Measurements from ENCODE around the gene HSD17B4. TPM values are rescaled to one million over a fixed set of nuclear protein-coding genes. Genes with fewer than 3 reads are reported as not detected.

HSD17B4 gene
- total and polyA plus RNA-seq, 2 of the 13 experiments (the other 11 are each of a cell fraction or from before 2014, with no cell fraction given) = 178 to 399 TPM

- no peak for TF ChIP-seq ZNF460 (CRISPR knock-in tag; IDR thresholded peaks at IDR 0.05; ENCODE audit: borderline replicate concordance)
- peak; percentile 32; the same call in 1 of the 2 replicates for TF ChIP-seq RXRA (CRISPR knock-in tag; IDR thresholded peaks at IDR 0.05)
- no peak for TF ChIP-seq TCF12 (IDR thresholded peaks at IDR 0.05)
- TF ChIP-seq TCF12 (CRISPR knock-in tag; IDR thresholded peaks at IDR 0.05) = no peak
- no peak for TF ChIP-seq PBX2 (CRISPR knock-in tag; IDR thresholded peaks at IDR 0.05)
- no peak for TF ChIP-seq HMGXB4 (CRISPR knock-in tag; IDR thresholded peaks at IDR 0.05; ENCODE audit: borderline replicate concordance in 1 of 2, low read depth in 1 of 2)
- no peak for TF ChIP-seq SPEN (CRISPR knock-in tag; IDR thresholded peaks at IDR 0.05; ENCODE audit: low read depth)
- TF ChIP-seq ZNF282 (IDR thresholded peaks at IDR 0.05; ENCODE audit: partially characterized antibody) = no peak
- TF ChIP-seq TCF7L2 (IDR thresholded peaks at IDR 0.05; ENCODE audit: low read depth, low read length) = no peak
- TF ChIP-seq, protein P1, sequence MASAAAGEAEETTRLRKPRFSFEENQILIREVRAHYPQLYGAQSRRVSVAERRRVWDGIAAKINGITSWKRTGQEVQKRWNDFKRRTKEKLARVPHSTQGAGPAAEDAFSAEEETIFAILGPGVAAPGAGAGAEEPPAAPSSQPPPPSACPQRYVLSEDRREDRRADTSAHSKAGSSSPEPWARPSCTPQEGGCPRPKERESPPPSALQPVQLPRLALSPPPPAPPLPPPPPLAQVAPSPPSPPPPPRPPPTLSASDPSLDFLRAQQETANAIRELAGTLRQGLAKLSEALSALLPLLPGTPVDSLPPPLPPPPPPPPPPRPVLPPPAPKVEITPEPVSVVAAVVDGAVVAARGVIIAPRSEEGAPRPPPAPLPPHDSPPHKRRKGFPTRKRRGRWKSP (CRISPR knock-in tag; IDR thresholded peaks at IDR 0.05) = no peak
- 0 out of 2 replicates have a peak, but pooled peaks have one; percentile 8 for TF ChIP-seq FOSL2 (CRISPR knock-in tag; IDR thresholded peaks at IDR 0.05)
- TF ChIP-seq ZMYM4 (CRISPR knock-in tag; IDR thresholded peaks at IDR 0.05) = no peak
- no peak for TF ChIP-seq TRAFD1 (CRISPR knock-in tag; IDR thresholded peaks at IDR 0.05; ENCODE audit: borderline replicate concordance)
- TF ChIP-seq TEAD3 (CRISPR knock-in tag; optimal IDR thresholded peaks at IDR 0.05; ENCODE audit: borderline replicate concordance) = no peak
- TF ChIP-seq, protein P2, sequence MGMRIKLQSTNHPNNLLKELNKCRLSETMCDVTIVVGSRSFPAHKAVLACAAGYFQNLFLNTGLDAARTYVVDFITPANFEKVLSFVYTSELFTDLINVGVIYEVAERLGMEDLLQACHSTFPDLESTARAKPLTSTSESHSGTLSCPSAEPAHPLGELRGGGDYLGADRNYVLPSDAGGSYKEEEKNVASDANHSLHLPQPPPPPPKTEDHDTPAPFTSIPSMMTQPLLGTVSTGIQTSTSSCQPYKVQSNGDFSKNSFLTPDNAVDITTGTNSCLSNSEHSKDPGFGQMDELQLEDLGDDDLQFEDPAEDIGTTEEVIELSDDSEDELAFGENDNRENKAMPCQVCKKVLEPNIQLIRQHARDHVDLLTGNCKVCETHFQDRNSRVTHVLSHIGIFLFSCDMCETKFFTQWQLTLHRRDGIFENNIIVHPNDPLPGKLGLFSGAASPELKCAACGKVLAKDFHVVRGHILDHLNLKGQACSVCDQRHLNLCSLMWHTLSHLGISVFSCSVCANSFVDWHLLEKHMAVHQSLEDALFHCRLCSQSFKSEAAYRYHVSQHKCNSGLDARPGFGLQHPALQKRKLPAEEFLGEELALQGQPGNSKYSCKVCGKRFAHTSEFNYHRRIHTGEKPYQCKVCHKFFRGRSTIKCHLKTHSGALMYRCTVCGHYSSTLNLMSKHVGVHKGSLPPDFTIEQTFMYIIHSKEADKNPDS (CRISPR knock-in tag; IDR thresholded peaks at IDR 0.05) = no peak
- TF ChIP-seq STAG1 (CRISPR knock-in tag; IDR thresholded peaks at IDR 0.05) = no peak
- TF ChIP-seq ZSCAN25 (CRISPR knock-in tag; IDR thresholded peaks at IDR 0.05) = no peak
- no peak for TF ChIP-seq ZNF674 (CRISPR knock-in tag; IDR thresholded peaks at IDR 0.05; ENCODE audit: low read depth)
- no peak for TF ChIP-seq ZNF225 (CRISPR knock-in tag; IDR thresholded peaks at IDR 0.05)
- no peak for TF ChIP-seq ATM (IDR thresholded peaks at IDR 0.05; ENCODE audit: borderline replicate concordance)
- TF ChIP-seq CHD4 (IDR thresholded peaks at IDR 0.05; ENCODE audit: borderline replicate concordance, low read length) = no peak
- no peak for TF ChIP-seq TARDBP (CRISPR knock-in tag; IDR thresholded peaks at IDR 0.05)
- 0 out of 2 replicates have a peak, but pooled peaks have one; percentile 18 for TF ChIP-seq IKZF5 (CRISPR knock-in tag; IDR thresholded peaks at IDR 0.05)
These were observed 1.9 kb downstream of the HSD17B4 start (continued) for GRCh38 chr5:119454171-119454570.
